GM19023 (cell line): Measurements from ENCODE around the gene F10.

Experiments used
- ATAC-seq: cut with Tn5 transposase; IDR thresholded peaks from one replicate; pipeline ENCODE4 v1.9.1; 2021; ENCODE audit warnings: mild to moderate bottlenecking, moderate library complexity; ENCODE audit not compliant: unreplicated experiment

Gene F10

DNA sequence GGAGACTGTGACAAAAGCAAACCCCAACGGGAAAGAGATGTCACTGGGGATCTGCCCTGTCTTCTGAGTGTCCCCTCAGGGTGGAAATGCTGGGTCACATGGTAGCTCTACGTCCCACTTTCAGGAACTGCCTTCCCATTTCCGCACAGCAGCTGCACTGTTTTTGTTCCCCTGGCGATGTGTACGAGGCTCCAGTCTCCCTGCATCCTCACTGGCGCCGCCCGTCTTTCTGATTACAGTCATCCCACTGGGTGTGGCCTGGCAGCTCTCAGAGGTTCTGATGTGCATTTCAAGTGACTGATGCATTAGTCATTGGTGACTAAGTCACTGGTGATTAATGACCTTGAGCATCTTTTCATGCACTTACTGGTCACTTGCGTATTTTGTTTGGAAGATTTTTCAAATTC, 64.7 kb downstream of the F10 start:
- ATAC-seq: no peak

DNA sequence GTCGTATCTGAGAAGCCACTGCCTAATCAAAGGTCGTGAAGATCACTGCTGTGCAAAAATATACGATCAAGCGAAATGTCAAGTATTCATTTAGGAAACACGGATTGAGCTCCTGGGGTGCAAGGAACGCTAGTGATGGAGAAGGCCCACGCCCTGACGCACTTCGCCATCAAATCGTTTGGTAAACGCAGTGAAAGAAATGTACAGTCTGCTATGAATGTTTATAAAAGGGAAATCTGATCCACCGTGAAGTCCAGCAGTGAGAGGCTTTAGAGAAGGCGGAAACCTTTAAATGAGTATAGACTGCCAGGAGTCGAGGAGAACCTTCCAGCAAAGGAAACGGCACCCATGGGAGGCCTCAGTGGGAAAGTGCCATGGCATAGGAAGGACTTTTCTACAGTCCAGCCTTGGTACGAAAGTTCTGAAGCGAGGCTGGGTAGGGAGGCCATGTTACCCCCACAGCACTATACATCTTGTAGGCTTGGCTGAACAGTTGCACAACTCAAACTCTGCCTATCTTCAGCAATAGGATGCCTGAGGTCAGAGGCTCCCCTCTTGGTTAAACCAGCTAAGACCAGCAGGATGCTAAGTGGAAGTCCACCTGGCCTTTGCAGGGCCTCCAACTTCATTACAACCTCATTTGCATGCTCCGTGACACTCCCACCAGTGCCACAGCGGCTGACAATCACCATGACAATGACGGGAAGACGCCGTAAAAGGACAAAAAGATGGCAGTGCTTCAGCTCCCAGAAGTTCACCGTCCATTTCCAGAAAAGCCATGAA, 65.5 kb downstream of the F10 start:
- no peak for ATAC-seq

DNA sequence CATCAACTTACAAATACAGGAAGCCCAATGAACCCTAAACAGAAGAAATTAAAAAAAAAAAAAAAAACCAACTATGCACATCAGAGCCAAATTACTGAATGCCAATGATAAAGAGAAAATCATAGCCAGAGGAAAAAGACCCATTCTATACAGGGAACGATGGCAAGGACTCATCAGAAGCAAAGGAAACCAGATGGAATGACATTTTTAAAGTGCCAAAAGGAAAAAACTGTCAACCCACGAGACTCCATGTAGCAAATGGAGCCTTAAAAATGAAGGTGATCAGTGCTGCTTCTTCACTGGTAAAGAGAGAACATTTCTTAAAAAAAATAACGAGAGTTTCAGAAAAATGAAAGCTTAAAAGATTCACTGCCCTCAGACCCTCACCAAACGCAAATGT, 67.6 kb downstream of the F10 start:
- no peak for ATAC-seq

DNA sequence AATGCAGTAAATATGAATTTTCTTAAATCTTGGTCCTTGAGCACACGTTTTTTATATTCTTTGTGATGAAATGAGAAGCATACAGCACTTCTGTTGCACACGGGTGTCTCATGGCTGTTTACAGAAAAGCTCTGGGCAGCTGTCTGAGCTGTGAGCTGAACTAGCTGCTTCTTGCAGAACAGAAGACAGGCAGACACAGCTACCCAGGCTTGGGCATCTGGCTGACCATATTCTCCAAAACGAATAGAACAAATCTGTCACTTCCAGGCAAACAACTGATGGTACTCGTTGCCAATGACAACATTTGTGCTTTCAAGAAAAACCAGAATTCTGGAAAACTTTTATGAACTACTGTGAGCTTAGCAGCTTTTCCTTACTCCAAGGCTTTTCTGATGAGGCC, 69.7 kb downstream of the F10 start:
- ATAC-seq: no peak

DNA sequence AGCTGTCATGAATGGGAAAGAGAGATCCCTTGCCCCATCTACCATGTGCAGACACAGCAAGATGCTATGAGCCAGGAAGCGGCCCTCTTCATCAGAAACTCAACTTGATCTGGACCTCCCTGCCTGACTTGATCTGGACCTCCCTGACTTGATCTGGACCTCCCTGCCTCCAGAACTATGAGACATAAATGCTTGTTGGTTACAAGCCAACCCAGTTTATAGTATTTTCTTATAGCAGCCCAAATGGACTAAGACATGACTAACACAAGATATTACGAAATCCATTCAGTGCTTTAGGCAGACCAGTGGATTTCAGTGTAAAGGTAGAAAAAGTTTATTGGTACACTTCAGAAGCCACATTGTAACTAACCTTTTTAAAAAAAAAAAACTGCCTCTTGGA, 70.3 kb downstream of the F10 start:
- no peak for ATAC-seq

DNA sequence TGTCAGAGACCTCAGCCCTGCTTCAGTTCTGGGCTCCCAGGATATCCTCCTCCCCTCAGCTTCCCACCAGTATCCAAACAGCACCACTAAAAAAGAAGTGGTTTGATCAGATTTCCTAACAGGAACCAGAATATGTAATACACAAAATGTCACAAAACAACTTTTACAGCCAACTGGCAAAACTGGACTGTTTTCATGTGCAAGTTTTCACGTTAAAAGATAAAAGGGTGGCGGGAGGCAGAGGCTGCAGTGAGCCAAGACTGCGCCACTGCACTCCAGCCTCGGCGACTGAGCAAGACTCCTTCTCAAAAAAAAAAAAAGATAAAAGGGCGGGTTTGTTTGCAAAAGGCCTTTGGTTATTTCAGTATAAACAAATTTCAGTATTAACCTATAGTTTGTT, 72.8 kb downstream of the F10 start:
- ATAC-seq: no peak

DNA sequence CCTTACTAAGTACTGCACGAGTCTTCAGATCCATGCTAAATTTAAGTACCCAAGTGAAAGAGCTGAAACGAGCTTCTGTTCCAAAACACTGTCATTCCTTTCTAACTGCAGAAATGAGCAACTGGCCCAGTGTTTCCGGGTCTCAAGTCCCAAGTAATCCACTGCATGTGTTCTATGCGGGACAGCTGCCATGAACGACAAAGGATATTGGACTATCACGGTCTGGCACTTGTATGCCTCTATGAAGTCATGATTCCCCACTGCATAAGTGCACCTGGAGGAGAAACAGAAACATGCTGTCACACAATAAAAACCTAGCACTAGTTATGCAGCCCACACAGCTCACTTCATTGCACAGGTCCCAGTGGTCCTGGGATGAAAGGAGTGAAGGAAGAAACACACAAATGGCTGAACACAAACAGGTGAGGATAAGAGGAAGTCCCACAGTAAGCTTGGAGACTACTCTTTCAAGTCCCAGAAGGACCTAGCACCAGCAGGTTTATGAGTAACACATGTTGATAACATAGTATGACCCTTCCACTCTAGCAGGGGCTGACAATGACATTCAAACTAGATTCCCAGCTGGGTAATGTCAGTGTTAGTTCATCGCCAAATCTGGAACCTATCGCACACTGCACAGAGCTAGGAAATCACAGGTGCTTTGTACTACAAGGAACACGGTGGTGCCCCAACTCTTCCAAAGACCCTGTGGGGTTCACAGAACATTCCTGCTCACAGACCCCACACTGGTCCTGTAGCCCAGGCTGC, 74.6 kb downstream of the F10 start:
- ATAC-seq: no peak
